Ishikawa (cell line): ENCODE results near the gene ZNF23.

Experiments used
- CEBPB ChIP-seq: IDR thresholded peaks from 2 replicates; pipeline ENCODE4 v1.6.1; 2012
- EP300 ChIP-seq: IDR thresholded peaks from 2 replicates; pipeline ENCODE4 v1.6.1; 2012; ENCODE audit warnings: borderline replicate concordance
- FOXM1 ChIP-seq: IDR thresholded peaks from 2 replicates; pipeline ENCODE4 v1.6.1; 2012; ENCODE audit warnings: low read depth, borderline replicate concordance
- MAX ChIP-seq: IDR thresholded peaks from 2 replicates; pipeline ENCODE4 v1.6.1; 2012
- NFIC ChIP-seq: IDR thresholded peaks from 2 replicates; pipeline ENCODE4 v1.6.1; 2012
- RAD21 ChIP-seq: IDR thresholded peaks from 2 replicates; pipeline ENCODE4 v1.6.1; 2012; ENCODE audit warnings: low read depth
- REST ChIP-seq: IDR thresholded peaks from 2 replicates; pipeline ENCODE4 v1.6.1; 2012; ENCODE audit warnings: low read depth, mild to moderate bottlenecking
- YY1 ChIP-seq: IDR thresholded peaks from 2 replicates; pipeline ENCODE4 v1.6.1; 2012; ENCODE audit warnings: low read depth
- TF ChIP-seq, protein P1 (sequence below): IDR thresholded peaks from 2 replicates; pipeline ENCODE4 v1.6.1; 2012

GRCh38 chr16:71439523-71439922, 22.5 kb downstream of the ZNF23 start:
- no peak for TF ChIP-seq NFIC
- no peak for TF ChIP-seq MAX
- TF ChIP-seq, protein P1, sequence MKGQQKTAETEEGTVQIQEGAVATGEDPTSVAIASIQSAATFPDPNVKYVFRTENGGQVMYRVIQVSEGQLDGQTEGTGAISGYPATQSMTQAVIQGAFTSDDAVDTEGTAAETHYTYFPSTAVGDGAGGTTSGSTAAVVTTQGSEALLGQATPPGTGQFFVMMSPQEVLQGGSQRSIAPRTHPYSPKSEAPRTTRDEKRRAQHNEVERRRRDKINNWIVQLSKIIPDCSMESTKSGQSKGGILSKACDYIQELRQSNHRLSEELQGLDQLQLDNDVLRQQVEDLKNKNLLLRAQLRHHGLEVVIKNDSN: no peak
- no peak for TF ChIP-seq EP300
- no peak for TF ChIP-seq RAD21
- TF ChIP-seq CEBPB: no peak
- TF ChIP-seq YY1: no peak
- TF ChIP-seq REST: no peak
- TF ChIP-seq FOXM1: no peak
